BJ (cell line): ENCODE measurements around the gene FMN2. TPM values are rescaled to one million over a fixed set of nuclear protein-coding genes. Genes with fewer than 3 reads are reported as not detected.
"Not testable (repeated sequence)": the region's sequence is repeated elsewhere in the genome, so short reads cannot be mapped to it uniquely, and the experiment has no call there.

Source experiments
- CTCF ChIA-PET: fragments of 350-600 bp; formaldehyde crosslinking; extraction: SDS; loops from one replicate; lab custom pipeline; 2021; ENCODE audit warnings: antibody characterized with exemption, inconsistent platforms; lab: Yijun Ruan, JAX
- POLR2A ChIA-PET: fragments of 300-600 bp; sonication (Branson Sonifier 250); formaldehyde crosslinking; extraction: SDS; loops from one replicate; lab custom pipeline; 2021; ENCODE audit warnings: antibody characterized with exemption; lab: Charles Lee
- DNase-seq: peaks from one replicate; pipeline ENCODE4 v3.0.0-alpha.2; 2011; ENCODE audit warnings: low read depth
- H3K27me3 ChIP-seq: 2 replicates; pipeline ENCODE4 v1.6.0; 2011; ENCODE audit warnings: low read length; ENCODE audit not compliant: control insufficient read depth, insufficient read depth
- H3K36me3 ChIP-seq: 2 replicates; pipeline ENCODE4 v1.5.1; 2011; ENCODE audit warnings: low read length; ENCODE audit not compliant: control insufficient read depth, insufficient read depth
- H3K4me3 ChIP-seq: 2 replicates; pipeline ENCODE4 v1.5.1; 2011; ENCODE audit warnings: low read depth, mild to moderate bottlenecking, control low read depth, low read length
- polyA plus RNA-seq: library from polyadenylated mRNA; depleted of rRNA; stranded (reverse); fragments of >200 nt; gene quantifications from 2 replicates; pipeline ENCODE4 v1.2.3, GENCODE V29; 2011
- TF ChIP-seq, protein P1 (sequence below): IDR thresholded peaks from 2 replicates; pipeline ENCODE4 v1.5.1; 2011; ENCODE audit warnings: low read depth, mild to moderate bottlenecking, control low read depth, inconsistent platforms, low read length, moderate library complexity; ENCODE audit not compliant: insufficient read depth

The FMN2 gene
- polyA plus RNA-seq, 1 experiment: 14.6 TPM

DNA sequence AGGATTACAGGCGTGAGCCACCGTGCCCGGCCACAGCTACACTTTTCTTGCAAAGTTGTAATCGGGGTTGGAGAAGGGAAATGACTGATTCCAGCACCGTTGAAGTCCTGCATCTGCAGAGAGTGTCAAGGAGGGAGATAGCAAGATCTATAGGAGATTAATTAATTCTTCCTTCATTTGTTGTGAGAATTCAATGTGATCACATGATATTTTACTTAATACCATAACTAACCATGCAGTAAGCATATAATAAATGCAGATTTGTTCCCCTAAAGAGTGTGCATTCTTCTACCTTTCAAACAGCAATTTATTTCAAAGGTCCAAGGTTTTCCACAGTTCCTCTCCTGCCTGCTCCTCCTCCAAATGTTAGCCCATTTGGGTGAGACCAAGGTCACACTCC is 315.7 kb downstream of the FMN2 start:
- no peak for DNase-seq
- Histone ChIP-seq H3K36me3 (no peaks in the 10 kb centered on the region), H3K4me3 (no peak overlapping the region), H3K27me3 (no peaks in the 10 kb centered on the region)
- ChIA-PET CTCF (no interaction called here), POLR2A (no interaction called here)
- TF ChIP-seq, protein P1, sequence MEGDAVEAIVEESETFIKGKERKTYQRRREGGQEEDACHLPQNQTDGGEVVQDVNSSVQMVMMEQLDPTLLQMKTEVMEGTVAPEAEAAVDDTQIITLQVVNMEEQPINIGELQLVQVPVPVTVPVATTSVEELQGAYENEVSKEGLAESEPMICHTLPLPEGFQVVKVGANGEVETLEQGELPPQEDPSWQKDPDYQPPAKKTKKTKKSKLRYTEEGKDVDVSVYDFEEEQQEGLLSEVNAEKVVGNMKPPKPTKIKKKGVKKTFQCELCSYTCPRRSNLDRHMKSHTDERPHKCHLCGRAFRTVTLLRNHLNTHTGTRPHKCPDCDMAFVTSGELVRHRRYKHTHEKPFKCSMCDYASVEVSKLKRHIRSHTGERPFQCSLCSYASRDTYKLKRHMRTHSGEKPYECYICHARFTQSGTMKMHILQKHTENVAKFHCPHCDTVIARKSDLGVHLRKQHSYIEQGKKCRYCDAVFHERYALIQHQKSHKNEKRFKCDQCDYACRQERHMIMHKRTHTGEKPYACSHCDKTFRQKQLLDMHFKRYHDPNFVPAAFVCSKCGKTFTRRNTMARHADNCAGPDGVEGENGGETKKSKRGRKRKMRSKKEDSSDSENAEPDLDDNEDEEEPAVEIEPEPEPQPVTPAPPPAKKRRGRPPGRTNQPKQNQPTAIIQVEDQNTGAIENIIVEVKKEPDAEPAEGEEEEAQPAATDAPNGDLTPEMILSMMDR: no peak

- Histone ChIP-seq H3K27me3 (no peaks in the 10 kb centered on the region), H3K4me3 (no peak overlapping the region), H3K36me3 (no peaks in the 10 kb centered on the region)
- TF ChIP-seq, protein P1: no peak
- no peak for DNase-seq
- ChIA-PET POLR2A (no interaction called here), CTCF (interaction anchor here (0.7 kb wide), 1 partner anchor 10 kb away, joined by 4 read pairs; no protein-coding TSS in a partner anchor)
Observed at GRCh38 chr1:240409615-240410014, 317.9 kb downstream of the FMN2 start.

DNA sequence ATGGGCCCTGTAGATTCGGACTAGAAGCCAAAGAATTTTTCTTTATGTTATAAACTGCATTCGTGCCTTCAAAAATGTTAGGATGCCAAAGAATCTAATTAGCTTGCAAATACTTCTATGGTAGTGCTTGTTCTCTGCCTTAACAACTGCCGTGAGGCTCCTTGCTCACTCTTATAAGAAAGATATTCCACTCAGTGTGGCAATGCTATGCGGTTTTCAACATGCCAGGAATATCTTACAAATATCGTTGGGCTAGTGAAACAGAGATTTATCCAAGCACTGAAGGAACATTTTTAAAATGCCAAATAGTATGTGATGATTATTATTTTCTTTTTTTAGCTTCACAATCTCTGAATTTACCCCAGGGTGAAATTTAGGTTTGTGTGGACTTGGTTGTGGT is 322.0 kb downstream of the FMN2 start:
- TF ChIP-seq, protein P1: no peak
- no peak for DNase-seq

GRCh38 chr1:240414237-240414636 is 322.6 kb downstream of the FMN2 start:
- POLR2A ChIA-PET: no interaction called here
- no peaks in the 10 kb centered on the region for H3K27me3 ChIP-seq
- TF ChIP-seq, protein P1: no peak
- no peak overlapping the region for H3K4me3 ChIP-seq
- DNase-seq: no peak
- CTCF ChIA-PET: interaction anchor here (0.5 to 1.5 kb wide), 3 partner anchors 8 to 88 kb away, joined by 3 to 4 read pairs (median 4); no protein-coding TSS in a partner anchor
- H3K36me3 ChIP-seq: no peaks in the 10 kb centered on the region

More for the DNA sequence above, 322.0 kb downstream of the FMN2 start:
- no peak overlapping the region for H3K4me3 ChIP-seq
- POLR2A ChIA-PET: no interaction called here
- no peaks in the 10 kb centered on the region for H3K36me3 ChIP-seq
- H3K27me3 ChIP-seq: no peaks in the 10 kb centered on the region
- CTCF ChIA-PET: interaction anchor here (1.3 to 1.5 kb wide), 2 partner anchors 8 to 45 kb away, joined by 4 read pairs; no protein-coding TSS in a partner anchor

DNA sequence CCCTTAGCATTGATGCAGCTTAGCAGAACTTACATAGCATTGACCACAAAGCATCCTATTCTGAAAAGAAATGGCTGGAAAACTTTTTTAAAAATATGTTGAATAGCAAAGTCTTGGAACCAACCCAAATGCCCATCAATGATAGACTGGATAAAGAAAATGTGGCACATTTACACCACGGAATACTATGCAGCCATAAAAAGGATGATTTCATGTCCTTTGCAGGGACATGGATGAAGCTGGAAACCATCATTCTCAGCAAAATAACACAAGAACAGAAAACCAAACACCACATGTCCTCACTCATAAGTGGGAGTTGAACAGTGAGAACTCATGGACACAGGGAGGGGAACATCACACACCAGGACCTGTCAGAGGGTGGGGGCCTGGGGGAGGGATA is 323.3 kb downstream of the FMN2 start:
- DNase-seq, H3K4me3 ChIP-seq, POLR2A ChIA-PET, H3K36me3 ChIP-seq, H3K27me3 ChIP-seq, CTCF ChIA-PET: not testable (repeated sequence)

GRCh38 chr1:240415532-240415931 is 323.8 kb downstream of the FMN2 start:
- POLR2A ChIA-PET: no interaction called here
- TF ChIP-seq, protein P1: no peak
- H3K4me3 ChIP-seq: no peak overlapping the region
- CTCF ChIA-PET: no interaction called here
- DNase-seq: no peak
- H3K27me3 ChIP-seq: no peaks in the 10 kb centered on the region
- H3K36me3 ChIP-seq: no peaks in the 10 kb centered on the region
